ENCODE measurements around the gene TTC39A.
"Not testable (repeated sequence)": the region's sequence is repeated elsewhere in the genome, so short reads cannot be mapped to it uniquely, and the experiment has no call there.

The TTC39A gene

GRCh38 chr1:51263147-51263877, 67.0 kb downstream of the TTC39A start:
- DNase-seq, result no peak

- DNase-seq, result no peak
Measured at GRCh38 chr1:51255331-51255730, 75.0 kb downstream of the TTC39A start.

GRCh38 chr1:51253691-51254090, 76.7 kb downstream of the TTC39A start:
- no peak for DNase-seq

- no peak for DNase-seq
Measured at GRCh38 chr1:51252366-51252765, 78.0 kb downstream of the TTC39A start.

- DNase-seq, result not testable (repeated sequence)
Measured at GRCh38 chr1:51251165-51251564, 79.2 kb downstream of the TTC39A start.

- DNase-seq, result not testable (repeated sequence)
Measured at GRCh38 chr1:51250729-51251128, 79.6 kb downstream of the TTC39A start.

- no peak for DNase-seq
Measured at GRCh38 chr1:51249445-51249844, 80.9 kb downstream of the TTC39A start.

- DNase-seq, result no peak
Measured at GRCh38 chr1:51247499-51247898, 82.9 kb downstream of the TTC39A start.

- no peak for DNase-seq
Measured at GRCh38 chr1:51247022-51247421, 83.3 kb downstream of the TTC39A start.

GRCh38 chr1:51242546-51242945, 87.8 kb downstream of the TTC39A start:
- no peak for DNase-seq

- peak; percentile 27 for DNase-seq
Measured at GRCh38 chr1:51241119-51241518, 89.2 kb downstream of the TTC39A start.

GRCh38 chr1:51240084-51240483, 90.3 kb downstream of the TTC39A start:
- peak; percentile 39 for DNase-seq

- DNase-seq, result peak; percentile 96
Measured at GRCh38 chr1:51238034-51238403, 92.3 kb downstream of the TTC39A start.

GRCh38 chr1:51237351-51238033, 92.9 kb downstream of the TTC39A start:
- DNase-seq, result peak; percentile 96
